Gastrocnemius medialis (tissue), 4 donors: ENCODE data around the gene NKD2.

Source experiments
- CTCF ChIP-seq, 5 experiments: fragments of 450-650 bp in 3 of 5; fragments of 200-600 bp in 2 of 5; sonication (generic) in 2 of 5; IDR thresholded peaks in 4 of 5; conservative IDR thresholded peaks in 1 of 5; 1 replicate in 4 of 5; 2 replicates in 1 of 5; pipeline ENCODE4 v1.5.1; 2016 to 2019; ENCODE audit warnings: antibody characterized with exemption in 5 of 5, mild to moderate bottlenecking in 3 of 5, moderate library complexity in 3 of 5
- POLR2A ChIP-seq, 2 donors: fragments of 450-650 bp; IDR thresholded peaks; one replicate each; pipeline ENCODE4 v1.6.1; 2017; ENCODE audit warnings: antibody characterized with exemption in 2 of 2, mild to moderate bottlenecking in 2 of 2, moderate library complexity in 2 of 2

- TF ChIP-seq CTCF (IDR thresholded peaks at IDR 0.05 in 4 of 5, conservative IDR thresholded peaks at IDR 0.05 in 1 of 5): no peak
- no peak for TF ChIP-seq POLR2A (IDR thresholded peaks at IDR 0.05)
These were observed 78.3 kb downstream of the NKD2 start for GRCh38 chr5:1086871-1087270.
